ENCODE data around the gene MSRB2.
A peak's percentile ranks its signal among the peaks of the same experiment; 100 is the strongest.

DNA sequence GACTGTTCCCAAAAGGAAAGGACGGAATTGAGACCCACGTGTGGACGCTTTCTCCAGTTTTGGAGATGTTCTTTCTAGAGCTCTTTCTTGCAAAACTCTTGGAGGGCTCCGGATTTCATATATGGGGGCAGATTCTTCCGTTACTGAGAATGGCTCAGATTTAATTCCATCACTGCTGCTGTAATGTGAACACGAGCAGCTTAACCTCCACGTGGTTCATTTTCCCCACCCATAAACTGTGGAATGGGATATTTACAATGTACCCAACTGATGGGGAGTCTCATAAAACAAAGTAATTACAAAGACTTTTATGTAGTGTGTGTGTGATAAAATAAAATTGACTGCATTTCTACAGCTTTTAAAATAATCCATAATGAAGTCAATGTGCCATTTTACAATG lies 15.1 kb upstream of the MSRB2 start:
- TF ChIP-seq BHLHE40 (IDR thresholded peaks at IDR 0.05; ENCODE audit: borderline replicate concordance) (no peak), HDGF (IDR thresholded peaks at IDR 0.05; ENCODE audit: borderline replicate concordance) (no peak), SP1 (IDR thresholded peaks at IDR 0.05) (no peak), TARDBP (IDR thresholded peaks at IDR 0.05) (no peak), ZNF384 (IDR thresholded peaks at IDR 0.05) (no peak), CTBP1 (IDR thresholded peaks at IDR 0.05; ENCODE audit: borderline replicate concordance) (peak; percentile 53; the same call in 1 of the 2 replicates), FOXM1 (IDR thresholded peaks at IDR 0.05; ENCODE audit: borderline replicate concordance) (no peak), FOXA1 (IDR thresholded peaks at IDR 0.05) (no peak)
- TF ChIP-seq, protein P1, sequence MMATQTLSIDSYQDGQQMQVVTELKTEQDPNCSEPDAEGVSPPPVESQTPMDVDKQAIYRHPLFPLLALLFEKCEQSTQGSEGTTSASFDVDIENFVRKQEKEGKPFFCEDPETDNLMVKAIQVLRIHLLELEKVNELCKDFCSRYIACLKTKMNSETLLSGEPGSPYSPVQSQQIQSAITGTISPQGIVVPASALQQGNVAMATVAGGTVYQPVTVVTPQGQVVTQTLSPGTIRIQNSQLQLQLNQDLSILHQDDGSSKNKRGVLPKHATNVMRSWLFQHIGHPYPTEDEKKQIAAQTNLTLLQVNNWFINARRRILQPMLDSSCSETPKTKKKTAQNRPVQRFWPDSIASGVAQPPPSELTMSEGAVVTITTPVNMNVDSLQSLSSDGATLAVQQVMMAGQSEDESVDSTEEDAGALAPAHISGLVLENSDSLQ (IDR thresholded peaks at IDR 0.05): 0 out of 2 replicates have a peak, but pooled peaks have one; percentile 29
